ENCODE results near the gene FARP1. TPM values are rescaled to one million over a fixed set of nuclear protein-coding genes. Genes with fewer than 3 reads are reported as not detected.
A peak's percentile ranks its signal among the peaks of the same experiment; 100 is the strongest.

Gene FARP1
- total and polyA plus RNA-seq, 2 of the 13 experiments (the other 11 are each of a cell fraction or from before 2014, with no cell fraction given), result 70.6 to 126 TPM

DNA sequence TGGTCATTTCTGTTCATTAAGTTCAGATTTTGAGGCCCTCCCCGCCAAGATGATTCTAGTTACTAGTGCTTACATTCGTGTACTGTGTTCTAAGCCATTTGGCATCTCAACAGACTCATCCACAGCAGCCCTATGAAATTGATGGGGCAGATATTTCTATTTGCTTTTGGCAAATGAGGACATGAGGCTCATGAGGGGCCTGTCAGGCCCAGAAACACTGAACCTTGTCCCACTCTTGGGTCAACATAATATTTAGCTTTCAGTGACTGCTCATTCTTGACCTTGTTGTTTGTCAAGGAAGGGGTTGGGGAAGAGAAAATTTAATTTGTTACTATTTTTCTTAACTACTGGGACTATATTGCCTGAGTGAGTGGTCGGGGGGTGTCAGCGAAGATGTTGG is 126.5 kb downstream of the FARP1 start (continued):
- TF ChIP-seq, protein P1, sequence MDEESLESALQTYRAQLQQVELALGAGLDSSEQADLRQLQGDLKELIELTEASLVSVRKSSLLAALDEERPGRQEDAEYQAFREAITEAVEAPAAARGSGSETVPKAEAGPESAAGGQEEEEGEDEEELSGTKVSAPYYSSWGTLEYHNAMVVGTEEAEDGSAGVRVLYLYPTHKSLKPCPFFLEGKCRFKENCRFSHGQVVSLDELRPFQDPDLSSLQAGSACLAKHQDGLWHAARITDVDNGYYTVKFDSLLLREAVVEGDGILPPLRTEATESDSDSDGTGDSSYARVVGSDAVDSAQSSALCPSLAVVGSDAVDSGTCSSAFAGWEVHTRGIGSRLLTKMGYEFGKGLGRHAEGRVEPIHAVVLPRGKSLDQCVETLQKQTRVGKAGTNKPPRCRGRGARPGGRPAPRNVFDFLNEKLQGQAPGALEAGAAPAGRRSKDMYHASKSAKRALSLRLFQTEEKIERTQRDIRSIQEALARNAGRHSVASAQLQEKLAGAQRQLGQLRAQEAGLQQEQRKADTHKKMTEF (CRISPR knock-in tag; IDR thresholded peaks at IDR 0.05), result peak; percentile 26; the same call in 1 of the 2 replicates
- TF ChIP-seq HNRNPL (IDR thresholded peaks at IDR 0.05; ENCODE audit: low read depth, low read length), result no peak
- TF ChIP-seq ZNF225 (CRISPR knock-in tag; IDR thresholded peaks at IDR 0.05), result no peak
- TF ChIP-seq FOXK1 (CRISPR knock-in tag; IDR thresholded peaks at IDR 0.05; ENCODE audit: borderline replicate concordance, low read depth), result 0 out of 2 replicates have a peak, but pooled peaks have one; percentile 15
- TF ChIP-seq ETV5 (CRISPR knock-in tag; IDR thresholded peaks at IDR 0.05; ENCODE audit: borderline replicate concordance), result peak; percentile 55; the same call in 1 of the 2 replicates
- no peak for TF ChIP-seq HNRNPH1 (optimal IDR thresholded peaks at IDR 0.05; ENCODE audit: low read depth, low read length)
- peak; percentile 78 for TF ChIP-seq HDAC1 (CRISPR knock-in tag; IDR thresholded peaks at IDR 0.05)
- peak; percentile 84 for TF ChIP-seq HNF4A (CRISPR knock-in tag; IDR thresholded peaks at IDR 0.05)
- no peak for TF ChIP-seq ZNF256 (CRISPR knock-in tag; conservative IDR thresholded peaks at IDR 0.05)
- no peak for TF ChIP-seq SP140L (CRISPR knock-in tag; IDR thresholded peaks at IDR 0.05; ENCODE audit: borderline replicate concordance)
- TF ChIP-seq MED1 (CRISPR knock-in tag; IDR thresholded peaks at IDR 0.05), result peak; percentile 86
- no peak for TF ChIP-seq ZNF274 (CRISPR knock-in tag; IDR thresholded peaks at IDR 0.05)
- no peak for TF ChIP-seq CEBPG (CRISPR knock-in tag; IDR thresholded peaks at IDR 0.05)
- peak; percentile 50; the same call in 1 of the 2 replicates for TF ChIP-seq YEATS4 (CRISPR knock-in tag; IDR thresholded peaks at IDR 0.05; ENCODE audit: borderline replicate concordance)
- 0 out of 2 replicates have a peak, but pooled peaks have one; percentile 45 for TF ChIP-seq ESRRA (CRISPR knock-in tag; IDR thresholded peaks at IDR 0.05; ENCODE audit: low read depth)
- TF ChIP-seq ZNF720 (CRISPR knock-in tag; IDR thresholded peaks at IDR 0.05), result no peak
- no peak for TF ChIP-seq ATF3 (CRISPR knock-in tag; IDR thresholded peaks at IDR 0.05)
- no peak for TF ChIP-seq ZNF768 (CRISPR knock-in tag; IDR thresholded peaks at IDR 0.05)
- TF ChIP-seq ZC3H4 (CRISPR knock-in tag; IDR thresholded peaks at IDR 0.05; ENCODE audit: borderline replicate concordance), result no peak
- TF ChIP-seq, protein P2, sequence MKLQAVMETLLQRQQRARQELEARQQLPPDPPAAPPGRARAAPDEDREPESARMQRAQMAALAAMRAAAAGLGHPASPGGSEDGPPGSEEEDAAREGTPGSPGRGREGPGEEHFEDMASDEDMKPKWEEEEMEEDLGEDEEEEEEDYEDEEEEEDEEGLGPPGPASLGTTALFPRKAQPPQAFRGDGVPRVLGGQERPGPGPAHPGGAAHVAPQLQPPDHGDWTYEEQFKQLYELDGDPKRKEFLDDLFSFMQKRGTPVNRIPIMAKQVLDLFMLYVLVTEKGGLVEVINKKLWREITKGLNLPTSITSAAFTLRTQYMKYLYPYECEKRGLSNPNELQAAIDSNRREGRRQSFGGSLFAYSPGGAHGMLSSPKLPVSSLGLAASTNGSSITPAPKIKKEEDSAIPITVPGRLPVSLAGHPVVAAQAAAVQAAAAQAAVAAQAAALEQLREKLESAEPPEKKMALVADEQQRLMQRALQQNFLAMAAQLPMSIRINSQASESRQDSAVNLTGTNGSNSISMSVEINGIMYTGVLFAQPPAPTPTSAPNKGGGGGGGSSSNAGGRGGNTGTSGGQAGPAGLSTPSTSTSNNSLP (IDR thresholded peaks at IDR 0.05; ENCODE audit: low read depth, low read length), result peak; percentile 53; the same call in 1 of the 2 replicates
- peak; percentile 86 for TF ChIP-seq PAXIP1 (CRISPR knock-in tag; conservative IDR thresholded peaks at IDR 0.05)
- TF ChIP-seq ZFX (CRISPR knock-in tag; IDR thresholded peaks at IDR 0.05; ENCODE audit: low read depth), result peak; percentile 59
- peak; percentile 58; the same call in 1 of the 2 replicates for TF ChIP-seq MED13 (CRISPR knock-in tag; IDR thresholded peaks at IDR 0.05)
- TF ChIP-seq NR2F6 (IDR thresholded peaks at IDR 0.05), result peak; percentile 78
- peak; percentile 69 for TF ChIP-seq NR2F6 (CRISPR knock-in tag; IDR thresholded peaks at IDR 0.05)
- no peak for TF ChIP-seq RBFOX2 (IDR thresholded peaks at IDR 0.05; ENCODE audit: low read depth, low read length)

Measured in HepG2 (cell line).